OCI-LY7 (cell line): Measurements from ENCODE around the gene CLIC4. TPM values are rescaled to one million over a fixed set of nuclear protein-coding genes. Genes with fewer than 3 reads are reported as not detected.

Experiments used
- BruUV-seq: library from RNA; stranded (reverse); fragments of 400-500 nt; replicated peaks from 2 replicates; lab custom pipeline; 2021; lab: Mats Ljungman, UMichigan
- CTCF ChIA-PET: fragments of 300-600 bp; sonication (Branson Sonifier 250); formaldehyde crosslinking; loops from one replicate; lab custom pipeline; 2022; ENCODE audit warnings: antibody characterized with exemption; ENCODE audit not compliant: unreplicated experiment; lab: Charles Lee
- POLR2A ChIA-PET: fragments of 300-600 bp; sonication (Branson Sonifier 250); formaldehyde crosslinking; loops from one replicate; lab custom pipeline; 2022; ENCODE audit warnings: antibody characterized with exemption; lab: Charles Lee
- DNase-seq: peaks from one replicate; pipeline ENCODE4 v3.0.0-alpha.2; 2015; ENCODE audit warnings: low spot score
- H2AFZ ChIP-seq: fragments of 200-600 bp; sonication (generic), shearing (Covaris generic); 2 replicates; pipeline ENCODE4 v1.6.1; 2014; ENCODE audit warnings: mild to moderate bottlenecking, antibody characterized with exemption, low read length, moderate library complexity
- H3K27ac ChIP-seq: fragments of 200-600 bp; sonication (generic); 2 replicates; pipeline ENCODE4 v1.5.1; 2014; ENCODE audit warnings: mixed run types, low read depth, mild to moderate bottlenecking, moderate library complexity, low read length, inconsistent platforms; ENCODE audit not compliant: poor library complexity, severe bottlenecking
- H3K36me3 ChIP-seq: fragments of 200-600 bp; sonication (generic); 2 replicates; pipeline ENCODE4 v1.6.1; 2014; ENCODE audit warnings: mild to moderate bottlenecking, antibody characterized with exemption, low read length, moderate library complexity, mixed read lengths; ENCODE audit not compliant: insufficient read depth
- H3K4me1 ChIP-seq: fragments of 200-600 bp; sonication (generic); 2 replicates; pipeline ENCODE4 v1.5.1; 2014; ENCODE audit warnings: mild to moderate bottlenecking, low read length; ENCODE audit not compliant: insufficient read depth, poor library complexity, severe bottlenecking
- H3K4me2 ChIP-seq: fragments of 200-600 bp; sonication (generic); 2 replicates; pipeline ENCODE4 v1.6.1; 2014; ENCODE audit warnings: mild to moderate bottlenecking, low read length
- H3K4me3 ChIP-seq: fragments of 200-600 bp; sonication (generic); 2 replicates; pipeline ENCODE4 v1.5.1; 2014; ENCODE audit warnings: mild to moderate bottlenecking, low read depth, low read length; ENCODE audit not compliant: poor library complexity, severe bottlenecking
- H3K79me2 ChIP-seq: fragments of 200-600 bp; sonication (generic); 2 replicates; pipeline ENCODE4 v1.6.1; 2016; ENCODE audit warnings: low read depth, mild to moderate bottlenecking, low read length, moderate library complexity, mixed read lengths; ENCODE audit not compliant: insufficient read depth
- H3K9me2 ChIP-seq: fragments of 200-600 bp; sonication (generic); 2 replicates; pipeline ENCODE4 v1.6.1; 2016; ENCODE audit warnings: mild to moderate bottlenecking, low read length, mixed read lengths; ENCODE audit not compliant: insufficient read depth
- H3K9me3 ChIP-seq: fragments of 200-600 bp; sonication (generic); 2 replicates; pipeline ENCODE4 v1.6.1; 2014; ENCODE audit warnings: mild to moderate bottlenecking, mixed run types, low read length, mixed read lengths
- H4K20me1 ChIP-seq: fragments of 200-600 bp; sonication (generic); 2 replicates; pipeline ENCODE4 v1.6.1; 2014; ENCODE audit warnings: mild to moderate bottlenecking, antibody characterized with exemption, low read length, moderate library complexity, mixed read lengths; ENCODE audit not compliant: insufficient read depth
- EZH2phosphoT487 ChIP-seq: fragments of 200-600 bp; sonication (generic); IDR thresholded peaks from 2 replicates; pipeline ENCODE4 v1.6.1; 2018; ENCODE audit warnings: low read depth, borderline replicate concordance, mild to moderate bottlenecking, mixed run types, antibody characterized with exemption, low read length, moderate library complexity, mixed read lengths
- intact Hi-C: fragments of 100-400 bp; cut with micrococcal nuclease; formaldehyde crosslinking; loops from one replicate; pipeline ENCODE4 v1.10.0; 2022; ENCODE audit not compliant: unreplicated experiment
- total RNA-seq, 2 experiments: library from RNA; depleted of rRNA in 1 of 2; stranded (reverse); fragments of >200 nt in 1 of 2; shearing (Covaris generic) in 1 of 2; gene quantifications; 2 replicates each; pipeline ENCODE4 v1.2.3, GENCODE V29; 2014 to 2022
- TF ChIP-seq, protein P1 (sequence below): fragments of 200-600 bp; sonication (generic); conservative IDR thresholded peaks from 2 replicates; pipeline ENCODE4 v1.5.1; 2014; ENCODE audit warnings: mild to moderate bottlenecking, antibody characterized with exemption, low read length, moderate library complexity, mixed read lengths

CLIC4 gene
- total RNA-seq, 2 experiments from 2014 or later = 35.5 to 116 TPM

DNA sequence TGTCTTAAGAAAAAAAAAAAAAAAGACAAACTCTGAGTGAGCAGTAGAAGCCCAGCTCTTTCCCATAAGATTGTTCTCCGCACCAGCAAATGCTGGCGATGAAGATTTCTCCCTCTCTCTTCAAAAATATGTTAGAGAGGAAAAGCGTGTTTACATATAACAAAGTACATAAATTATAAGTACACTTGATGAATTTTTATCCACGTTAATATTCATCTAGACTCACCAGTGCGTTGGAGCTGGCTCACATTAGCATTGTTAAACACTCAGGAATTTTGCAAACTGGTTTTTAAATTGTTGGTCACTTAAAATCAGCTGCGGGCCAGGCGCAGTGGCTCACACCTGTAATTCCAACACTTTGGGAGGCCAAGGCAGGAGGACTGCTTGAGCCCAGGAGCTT, 128.8 kb downstream of the CLIC4 start:
- no peak for DNase-seq
- no peak overlapping the region for H3K4me3 ChIP-seq
- no peak overlapping the region for H3K27ac ChIP-seq
- no peaks in the 10 kb centered on the region for H3K79me2 ChIP-seq
- H4K20me1 ChIP-seq = no peaks in the 10 kb centered on the region
- H3K36me3 ChIP-seq = no peaks in the 10 kb centered on the region
- no peak overlapping the region for H3K4me2 ChIP-seq
- no TSS peak for BruUV-seq
- intact Hi-C loops = no loop called here
- H3K4me1 ChIP-seq = no peaks in the 10 kb centered on the region
- no peak for TF ChIP-seq EZH2phosphoT487
- TF ChIP-seq, protein P1, sequence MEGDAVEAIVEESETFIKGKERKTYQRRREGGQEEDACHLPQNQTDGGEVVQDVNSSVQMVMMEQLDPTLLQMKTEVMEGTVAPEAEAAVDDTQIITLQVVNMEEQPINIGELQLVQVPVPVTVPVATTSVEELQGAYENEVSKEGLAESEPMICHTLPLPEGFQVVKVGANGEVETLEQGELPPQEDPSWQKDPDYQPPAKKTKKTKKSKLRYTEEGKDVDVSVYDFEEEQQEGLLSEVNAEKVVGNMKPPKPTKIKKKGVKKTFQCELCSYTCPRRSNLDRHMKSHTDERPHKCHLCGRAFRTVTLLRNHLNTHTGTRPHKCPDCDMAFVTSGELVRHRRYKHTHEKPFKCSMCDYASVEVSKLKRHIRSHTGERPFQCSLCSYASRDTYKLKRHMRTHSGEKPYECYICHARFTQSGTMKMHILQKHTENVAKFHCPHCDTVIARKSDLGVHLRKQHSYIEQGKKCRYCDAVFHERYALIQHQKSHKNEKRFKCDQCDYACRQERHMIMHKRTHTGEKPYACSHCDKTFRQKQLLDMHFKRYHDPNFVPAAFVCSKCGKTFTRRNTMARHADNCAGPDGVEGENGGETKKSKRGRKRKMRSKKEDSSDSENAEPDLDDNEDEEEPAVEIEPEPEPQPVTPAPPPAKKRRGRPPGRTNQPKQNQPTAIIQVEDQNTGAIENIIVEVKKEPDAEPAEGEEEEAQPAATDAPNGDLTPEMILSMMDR = no peak
- no peaks in the 10 kb centered on the region for H3K9me3 ChIP-seq
- CTCF ChIA-PET = no interaction called here
- POLR2A ChIA-PET = no interaction called here
- no peaks in the 10 kb centered on the region for H3K9me2 ChIP-seq
- H2AFZ ChIP-seq = no peak overlapping the region

DNA sequence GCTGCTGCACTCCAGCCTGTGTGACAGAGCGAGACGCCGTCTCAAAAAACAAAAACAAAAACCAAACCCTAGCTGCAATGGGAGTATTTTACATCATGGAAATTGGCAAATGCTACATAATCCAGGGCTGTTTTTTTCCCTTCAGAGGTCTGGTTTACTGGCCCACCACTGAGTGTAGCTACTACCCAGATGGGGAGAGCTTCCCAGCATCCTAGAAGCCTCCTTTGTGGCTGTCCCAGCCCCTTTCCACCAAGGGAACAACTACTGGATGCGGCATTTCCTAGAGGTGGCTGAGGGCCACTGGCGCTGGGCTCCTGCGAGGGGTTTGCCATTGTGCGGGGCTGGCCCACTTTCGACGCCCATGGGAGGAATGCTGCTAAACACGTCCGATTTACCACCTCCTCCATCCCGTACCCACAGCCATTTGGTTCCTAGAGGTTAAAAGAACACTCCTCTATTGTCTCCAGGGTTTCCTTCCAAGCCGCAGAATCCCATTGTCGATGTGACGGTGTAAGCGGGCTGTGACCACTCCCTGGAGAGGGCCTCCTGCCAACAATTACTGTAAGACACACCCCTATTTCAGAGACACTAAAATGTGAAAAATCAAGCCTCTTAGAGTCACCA, 129.5 kb downstream of the CLIC4 start:
- Histone ChIP-seq H2AFZ (no peak overlapping the region), H3K4me1 (no peaks in the 10 kb centered on the region), H3K4me2 (no peak overlapping the region), H3K36me3 (no peaks in the 10 kb centered on the region), H3K27ac (no peak overlapping the region), H4K20me1 (no peaks in the 10 kb centered on the region), H3K79me2 (no peaks in the 10 kb centered on the region), H3K9me2 (no peaks in the 10 kb centered on the region), H3K9me3 (no peaks in the 10 kb centered on the region), H3K4me3 (no peak overlapping the region)
- no TSS peak for BruUV-seq
- no peak for DNase-seq
- ChIA-PET CTCF (no interaction called here), POLR2A (no interaction called here)
- intact Hi-C loops = no loop called here
- TF ChIP-seq, protein P1 = no peak
- TF ChIP-seq EZH2phosphoT487 = no peak

DNA sequence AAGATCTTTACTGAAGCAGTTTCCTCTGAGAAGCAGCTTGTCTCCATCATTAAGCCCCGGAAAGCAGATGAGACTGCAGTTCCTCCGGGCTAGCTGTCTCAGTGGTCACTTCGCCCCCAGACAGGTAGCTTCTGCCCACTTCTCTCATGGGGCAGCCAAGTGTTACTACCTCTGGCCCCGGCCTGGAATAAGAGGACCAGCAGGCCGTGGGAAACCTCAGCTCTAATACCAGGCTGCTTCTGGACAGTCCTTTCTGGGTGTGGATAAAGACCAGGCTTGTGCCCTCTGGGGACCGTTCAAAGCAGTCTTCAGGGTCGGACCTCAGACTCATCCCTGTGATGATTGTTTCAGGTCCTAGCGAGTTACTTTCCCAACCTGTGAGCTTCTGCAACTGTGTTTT, 130.0 kb downstream of the CLIC4 start:
- no peak for TF ChIP-seq EZH2phosphoT487
- TF ChIP-seq, protein P1 = no peak
- Histone ChIP-seq H3K27ac (no peak overlapping the region), H3K4me3 (no peak overlapping the region), H3K9me2 (no peaks in the 10 kb centered on the region), H3K4me2 (no peak overlapping the region), H3K36me3 (no peaks in the 10 kb centered on the region), H2AFZ (no peak overlapping the region), H4K20me1 (no peaks in the 10 kb centered on the region), H3K4me1 (no peaks in the 10 kb centered on the region), H3K79me2 (no peaks in the 10 kb centered on the region), H3K9me3 (no peaks in the 10 kb centered on the region)
- POLR2A ChIA-PET = no interaction called here
- BruUV-seq = no TSS peak
- CTCF ChIA-PET = no interaction called here
- intact Hi-C loops = no loop called here
- DNase-seq = no peak
